GM12801 (cell line): ENCODE measurements around the gene NPLOC4.

Source experiments
- CTCF ChIP-seq: IDR thresholded peaks from one replicate; pipeline ENCODE4 v1.5.1; 2011; ENCODE audit warnings: control low read depth; ENCODE audit not compliant: insufficient read length; ENCODE audit errors: extremely low read depth

NPLOC4 gene

GRCh38 chr17:81527591-81528383, 109.1 kb downstream of the NPLOC4 start, which contains the start of gene FSCN2:
Gene FSCN2, plus strand, starts transcription at chr17:81528377. Its CDS starts 155 bp downstream, at chr17:81528532.
- TF ChIP-seq CTCF = no peak

DNA sequence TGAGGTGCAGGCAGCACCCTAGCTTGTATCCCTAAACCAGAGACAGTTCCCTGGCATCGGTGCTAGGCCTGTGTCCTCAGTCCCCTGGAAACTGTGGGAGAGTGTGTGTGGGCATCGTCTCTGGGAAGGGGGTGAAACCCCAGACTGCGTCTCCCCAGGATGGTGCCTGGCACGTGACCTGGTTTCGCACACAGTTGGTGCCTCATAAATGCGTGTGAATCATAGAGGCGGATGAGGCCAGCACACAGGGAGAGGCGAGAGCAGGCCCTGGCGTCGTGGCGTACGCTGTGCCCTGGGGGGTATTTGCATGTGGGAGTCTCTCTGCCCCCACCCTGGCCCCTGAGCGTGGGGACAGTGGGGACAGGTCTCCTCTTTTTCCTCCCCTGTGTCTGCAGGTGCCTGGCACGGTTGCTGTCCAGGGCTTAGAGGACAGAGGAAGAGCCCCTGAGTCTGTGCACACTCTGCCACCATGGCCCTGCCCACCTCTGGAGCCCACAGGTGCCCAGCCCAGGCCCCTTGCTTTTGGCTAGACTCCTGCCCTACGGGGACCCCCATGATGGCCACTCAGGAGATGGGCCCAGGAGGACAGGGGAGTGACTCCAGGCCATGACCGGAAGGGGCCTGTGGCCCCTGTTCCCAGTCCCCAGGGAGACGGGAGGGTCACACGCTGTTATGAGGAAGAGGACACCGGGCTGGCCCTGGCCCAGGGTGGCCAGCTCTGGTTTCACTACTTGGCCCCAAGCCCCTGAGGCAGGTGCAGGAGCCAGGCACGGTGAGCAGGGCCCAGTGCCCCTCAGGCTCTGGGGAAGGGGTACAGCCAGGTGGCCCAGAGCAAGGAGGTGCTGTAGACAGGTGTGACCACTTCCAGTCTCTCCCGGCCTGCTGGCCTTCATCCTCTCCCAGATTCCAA, 110.0 kb downstream of the NPLOC4 start:
- TF ChIP-seq CTCF = no peak

GRCh38 chr17:81524865-81525159, 112.1 kb downstream of the NPLOC4 start:
- no peak for TF ChIP-seq CTCF

DNA sequence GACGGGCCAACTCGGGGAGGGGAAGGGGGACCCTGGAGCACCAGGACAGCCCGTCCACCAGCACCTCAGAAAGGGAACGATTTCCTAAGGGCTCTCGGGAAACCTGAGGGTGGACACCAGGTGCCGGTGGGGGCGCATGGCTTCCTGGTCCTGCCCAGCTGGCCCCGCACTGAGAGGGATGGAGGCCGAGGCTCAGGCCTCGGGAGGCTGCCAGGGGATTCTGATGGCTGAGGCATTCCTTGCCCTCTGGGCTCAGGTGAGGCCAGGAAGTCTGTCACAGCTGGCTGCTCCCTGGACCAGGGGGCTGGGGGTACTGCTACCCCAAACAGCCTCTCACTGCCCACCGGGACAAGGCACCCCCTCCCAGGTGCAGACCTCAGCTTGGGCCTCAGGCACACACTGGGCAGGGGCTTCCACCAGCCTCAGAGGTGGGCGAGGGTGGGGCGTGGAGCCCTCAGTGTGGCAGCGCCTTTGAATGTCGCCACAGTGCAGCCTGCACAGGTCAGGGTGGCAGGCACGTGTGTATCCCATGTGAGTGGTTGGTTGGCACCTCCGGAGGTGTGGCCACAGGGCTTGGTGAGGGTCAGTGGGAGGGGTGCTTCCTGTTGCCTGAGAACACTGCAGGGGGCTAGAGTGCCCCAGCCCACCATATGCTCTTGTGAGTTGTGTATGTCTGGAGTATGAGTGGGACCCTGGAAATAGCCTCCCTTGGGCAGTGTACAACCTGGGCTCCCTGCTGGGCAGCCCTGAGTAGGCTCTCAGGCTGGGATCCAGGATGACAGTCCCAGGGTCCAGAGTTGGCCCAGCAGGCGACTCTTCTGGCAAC, 112.7 kb downstream of the NPLOC4 start:
- TF ChIP-seq CTCF = no peak

DNA sequence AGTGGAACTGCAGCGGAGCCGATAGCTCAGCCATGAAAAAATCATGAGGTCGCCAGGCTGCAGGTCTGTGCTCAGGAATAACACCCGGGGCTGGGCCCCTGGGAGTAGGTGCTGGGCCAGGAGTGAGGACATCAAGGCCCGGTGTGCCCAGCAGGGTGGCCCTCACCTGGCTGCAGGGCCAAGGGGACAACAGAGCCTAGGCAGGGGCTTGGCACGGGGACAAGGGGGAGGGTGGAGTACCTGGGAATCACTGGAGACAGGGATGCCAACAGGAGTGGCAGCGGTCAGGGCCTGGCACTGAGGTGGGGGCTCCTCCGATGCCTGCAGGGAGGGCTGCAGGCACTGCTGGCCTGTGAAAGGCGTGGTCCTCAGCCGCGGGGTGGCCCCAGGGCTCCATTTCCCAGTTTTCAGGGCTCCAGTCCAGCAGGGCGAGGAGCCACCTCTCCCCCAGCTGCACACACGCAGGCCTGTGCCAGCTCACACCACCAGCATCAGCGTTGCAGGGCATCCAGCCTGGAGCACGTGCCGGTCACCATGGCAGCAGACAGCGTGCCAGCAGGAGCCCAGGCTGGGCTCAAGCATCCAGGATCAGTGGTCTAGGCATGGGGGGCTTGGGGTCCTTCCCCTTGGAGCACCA, 113.4 kb downstream of the NPLOC4 start:
- TF ChIP-seq CTCF = no peak

GRCh38 chr17:81522491-81523401, 114.2 kb downstream of the NPLOC4 start:
- TF ChIP-seq CTCF = no peak
